GM18498 (cell line): ENCODE measurements around the gene SH2D5.
"Not testable (repeated sequence)": the region's sequence is repeated elsewhere in the genome, so short reads cannot be mapped to it uniquely, and the experiment has no call there.

Experiments
- ATAC-seq: cut with Tn5 transposase; IDR thresholded peaks from one replicate; pipeline ENCODE4 v1.9.1; 2021; ENCODE audit warnings: mild to moderate bottlenecking, moderate library complexity; ENCODE audit not compliant: unreplicated experiment

Gene SH2D5

DNA sequence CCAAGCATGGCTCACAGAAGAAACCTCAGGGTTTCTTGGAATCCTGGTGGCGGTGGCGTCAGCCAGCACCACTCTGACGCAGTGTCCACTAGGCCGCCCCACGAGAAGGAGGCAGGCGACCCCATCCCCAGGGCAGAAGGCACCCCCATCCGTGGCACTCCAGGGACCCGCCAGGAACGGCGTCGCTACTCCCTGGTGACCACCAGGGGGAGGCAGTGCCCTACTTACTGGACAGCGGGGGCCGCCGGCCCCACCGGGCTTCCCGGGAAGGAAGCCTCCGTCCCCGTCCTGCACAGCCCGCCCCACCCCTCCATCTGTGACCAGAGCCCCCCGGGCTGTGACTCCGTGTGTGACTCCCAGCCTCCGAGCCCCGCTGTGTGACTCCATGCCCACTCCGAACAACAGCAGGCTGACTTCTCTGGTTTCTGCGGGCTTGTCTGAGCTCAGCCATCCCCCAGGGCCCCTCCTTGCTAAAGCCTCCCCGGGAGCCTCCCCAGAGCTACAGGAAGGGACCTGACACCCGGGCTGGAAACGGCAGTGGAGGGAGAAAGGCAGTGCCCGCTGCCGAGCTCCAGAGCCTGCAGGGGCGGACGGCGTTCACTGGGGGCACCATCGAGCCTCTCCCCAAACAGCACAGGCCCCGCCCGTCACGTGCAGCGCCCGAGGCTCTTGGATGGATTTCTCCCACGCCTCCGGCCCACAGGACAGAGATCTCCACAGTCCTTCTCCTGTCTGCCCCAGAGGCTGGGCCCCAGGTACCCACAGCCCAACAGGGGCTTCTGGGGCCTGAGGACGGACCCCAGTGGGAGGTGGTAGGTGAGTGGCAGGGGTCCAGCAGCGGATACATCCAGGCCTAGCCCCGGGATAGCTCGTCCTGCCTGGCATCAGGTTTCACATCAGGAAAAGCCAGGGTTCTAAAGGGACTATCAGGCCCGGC lies 35.8 kb downstream of the SH2D5 start:
- ATAC-seq: peak; percentile 68

DNA sequence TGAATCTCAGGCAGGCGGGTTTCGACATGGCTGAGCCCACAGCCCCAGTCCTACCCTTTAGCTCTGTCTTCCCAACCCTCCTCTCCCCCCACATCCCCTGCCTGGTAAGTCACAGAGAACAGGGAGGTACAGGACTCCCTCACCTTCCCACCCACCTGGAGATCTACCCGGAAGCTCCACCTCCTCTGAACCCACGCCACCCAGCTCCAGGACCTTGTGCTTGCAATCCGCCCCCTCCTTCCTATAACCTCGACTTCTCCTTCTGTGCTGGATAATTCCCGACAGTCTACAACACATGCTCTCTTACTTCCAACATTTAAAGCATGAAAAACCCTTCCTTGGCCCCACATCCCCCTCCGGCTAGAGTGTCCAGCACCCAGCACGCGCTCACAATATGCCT lies 37.0 kb downstream of the SH2D5 start:
- no peak for ATAC-seq

DNA sequence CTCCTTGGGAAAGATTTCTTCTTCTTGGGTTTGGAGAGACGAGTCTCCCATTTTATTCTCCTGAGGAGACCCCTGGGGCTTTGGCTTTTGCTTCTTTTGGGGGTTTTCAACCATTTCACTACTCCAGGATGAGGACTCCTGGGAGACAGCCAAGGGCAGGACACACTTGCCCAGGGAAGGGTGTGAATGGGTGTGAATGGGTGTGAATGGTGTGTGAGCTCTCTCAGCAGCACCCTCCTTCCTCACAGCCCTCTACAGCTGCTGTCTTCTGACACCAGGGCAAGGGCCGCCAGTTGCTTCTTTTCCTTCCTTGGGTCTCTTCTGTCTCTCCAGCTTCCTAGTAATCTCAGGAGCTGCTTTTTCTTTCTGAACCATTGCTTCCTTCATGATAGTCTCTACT lies 38.9 kb downstream of the SH2D5 start:
- no peak for ATAC-seq

GRCh38 chr1:20691872-20692271 lies 40.6 kb downstream of the SH2D5 start:
- ATAC-seq: no peak

GRCh38 chr1:20689645-20690056 lies 42.9 kb downstream of the SH2D5 start:
- no peak for ATAC-seq

GRCh38 chr1:20686883-20687725 lies 45.4 kb downstream of the SH2D5 start:
- ATAC-seq: no peak

DNA sequence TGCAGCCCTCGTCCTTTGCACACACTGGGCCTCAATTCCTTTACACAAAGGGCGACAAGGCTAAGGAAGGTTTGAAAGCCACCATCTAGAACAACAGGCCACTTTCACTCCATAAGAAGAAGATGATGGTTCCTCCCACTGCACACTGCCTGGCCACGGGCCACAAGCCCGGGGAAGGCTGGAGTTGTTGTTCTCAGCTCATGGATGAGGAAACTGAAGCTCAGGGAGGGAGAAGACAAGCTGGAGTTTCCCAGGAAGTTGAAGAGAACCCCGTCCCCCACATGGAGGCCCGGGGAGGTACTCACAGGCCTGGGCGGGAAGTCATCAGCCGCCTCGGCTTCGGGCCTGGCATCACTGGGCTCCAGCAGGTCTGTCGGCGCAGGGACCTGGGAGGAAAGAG lies 46.8 kb downstream of the SH2D5 start:
- no peak for ATAC-seq

GRCh38 chr1:20685099-20685662 lies 47.3 kb downstream of the SH2D5 start:
- ATAC-seq: no peak

- ATAC-seq: no peak
Observed at GRCh38 chr1:20684651-20685050, 47.9 kb downstream of the SH2D5 start.

- ATAC-seq: no peak
Observed at GRCh38 chr1:20684050-20684620, 48.4 kb downstream of the SH2D5 start.

- no peak for ATAC-seq
Observed at GRCh38 chr1:20683614-20684013, 48.9 kb downstream of the SH2D5 start.

DNA sequence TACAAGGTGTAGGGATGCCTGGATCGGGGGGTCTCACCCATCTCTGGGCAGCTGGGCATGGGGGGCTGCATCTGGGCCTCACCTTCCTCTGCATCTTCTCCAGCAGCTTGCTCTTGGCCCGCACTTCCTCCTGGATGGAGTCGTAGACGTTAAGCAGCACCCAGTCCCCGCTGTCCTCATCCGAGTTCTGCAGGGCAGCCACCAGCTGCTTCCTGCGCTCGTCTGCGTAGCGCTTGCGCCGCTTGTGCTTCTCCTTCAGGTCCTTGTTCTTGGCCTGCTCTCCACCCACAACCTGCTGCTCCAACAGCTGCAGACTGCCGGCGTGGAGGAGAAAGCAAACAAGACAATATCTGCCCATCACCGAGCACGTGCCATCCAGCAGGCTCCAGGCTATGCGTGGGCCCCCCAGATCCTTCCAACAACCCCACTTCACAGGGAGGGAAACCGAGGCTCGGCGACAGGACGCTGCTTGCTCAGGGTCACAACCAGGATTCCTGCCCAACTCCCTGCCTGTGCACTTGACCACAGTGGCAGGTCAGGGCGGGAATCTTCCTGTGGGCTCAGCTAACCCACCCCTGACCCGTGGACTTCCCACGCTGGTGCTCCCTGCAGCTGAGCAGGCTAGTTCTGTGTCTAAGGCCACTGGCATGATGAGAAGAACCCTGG lies 49.8 kb downstream of the SH2D5 start:
- ATAC-seq: no peak

GRCh38 chr1:20681999-20682398 lies 50.5 kb downstream of the SH2D5 start:
- no peak for ATAC-seq

GRCh38 chr1:20680269-20680668 lies 52.2 kb downstream of the SH2D5 start:
- no peak for ATAC-seq

DNA sequence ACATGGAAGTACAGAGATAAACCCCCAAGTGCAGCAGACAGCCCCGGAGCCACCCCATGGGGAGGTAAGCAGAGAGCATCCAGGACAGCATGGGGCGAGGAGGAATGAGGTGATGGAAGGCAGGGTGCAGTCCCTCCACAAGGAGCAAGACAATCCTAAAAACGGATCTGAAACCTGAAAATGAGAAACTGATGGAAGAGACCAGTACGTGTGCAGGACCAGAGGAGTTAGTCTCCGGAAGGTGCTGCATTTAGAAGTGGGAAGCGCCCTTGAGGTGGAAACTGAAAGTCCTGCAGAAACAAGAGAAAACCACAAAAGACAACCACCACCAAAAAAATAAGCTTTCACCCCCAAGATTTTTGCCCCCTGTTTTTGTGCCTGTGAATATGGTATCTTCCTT lies 53.9 kb downstream of the SH2D5 start:
- ATAC-seq: no peak

- ATAC-seq: not testable (repeated sequence)
Observed at GRCh38 chr1:20673626-20674025, 58.9 kb downstream of the SH2D5 start.

DNA sequence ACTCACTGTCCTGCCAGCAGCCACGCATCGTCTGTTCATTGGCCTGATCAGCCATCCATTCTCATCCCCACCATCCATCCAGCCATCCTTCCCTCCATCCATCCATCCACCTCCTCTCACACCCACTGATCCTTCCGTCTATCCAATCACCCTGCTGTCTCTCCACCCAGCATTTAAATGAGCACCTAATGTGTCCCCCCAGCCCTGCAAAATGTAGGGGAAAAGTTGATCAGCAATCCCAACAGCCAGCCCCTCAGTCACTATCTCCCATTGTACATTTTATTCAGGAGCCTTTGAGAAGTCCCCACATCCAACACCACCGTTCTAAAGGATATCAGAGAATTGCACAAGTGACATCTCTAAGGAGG lies 60.3 kb downstream of the SH2D5 start:
- ATAC-seq: no peak

- no peak for ATAC-seq
Observed at GRCh38 chr1:20670936-20671335, 61.6 kb downstream of the SH2D5 start.
